ENCODE results near the gene PI3. TPM values are rescaled to one million over a fixed set of nuclear protein-coding genes. Genes with fewer than 3 reads are reported as not detected.
"Not testable (repeated sequence)": the region's sequence is repeated elsewhere in the genome, so short reads cannot be mapped to it uniquely, and the experiment has no call there.

Gene PI3
- 1 to 10 TPM in 1 of 3 donors, under 1 TPM in 1, not detected in 1; 0.88 to 5.9 TPM for total RNA-seq

- Histone ChIP-seq H3K4me1 (no peaks in the 10 kb centered on the region), H3K27me3 (no peaks in the 10 kb centered on the region), H3K4me3 (no peak within 1 kb of the TSS), H3K9me3 (no peaks in the 10 kb centered on the region), H3K36me3 (no peaks in the 10 kb centered on the region), H3K27ac (no peak within 1 kb of the TSS)
- DNase-seq (ENCODE audit: low spot score in 2 of 2), result peak; percentile 32 to 55
- TF ChIP-seq POLR2AphosphoS5 (IDR thresholded peaks at IDR 0.05) (no peak), POLR2A (IDR thresholded peaks at IDR 0.05) (no peak), CTCF (IDR thresholded peaks at IDR 0.05) (no peak)
- intact Hi-C loops (cut with DNase I; ENCODE audit: low total_unique reads), result no loop called here
Observed at GRCh38 chr20:45174434-45175364, at the start of gene PI3. Gene PI3 (plus strand): TSS chr20:45174902. CDS start chr20:45174923, 21 bp downstream.

GRCh38 chr20:45128099-45128498 lies 46.6 kb upstream of the PI3 start:
- DNase-seq (ENCODE audit: low spot score in 2 of 2), result no peak
- Histone ChIP-seq H3K27ac (no peak overlapping the region), H3K9me3 (no peaks in the 10 kb centered on the region), H3K27me3 (no peaks in the 10 kb centered on the region), H3K36me3 (no peaks in the 10 kb centered on the region), H3K4me3 (no peak overlapping the region), H3K4me1 (no peaks in the 10 kb centered on the region)
- TF ChIP-seq POLR2AphosphoS5 (IDR thresholded peaks at IDR 0.05) (no peak), CTCF (IDR thresholded peaks at IDR 0.05) (no peak), POLR2A (IDR thresholded peaks at IDR 0.05) (no peak)
- intact Hi-C loops (cut with DNase I; ENCODE audit: low total_unique reads), result no loop called here

- Histone ChIP-seq H3K36me3 (no peaks in the 10 kb centered on the region), H3K4me3 (no peak overlapping the region), H3K9me3 (no peaks in the 10 kb centered on the region), H3K4me1 (no peaks in the 10 kb centered on the region), H3K27ac (no peak overlapping the region), H3K27me3 (no peaks in the 10 kb centered on the region)
- no peak for DNase-seq (ENCODE audit: low spot score in 2 of 2)
- intact Hi-C loops (cut with DNase I; ENCODE audit: low total_unique reads), result no loop called here
- TF ChIP-seq CTCF (IDR thresholded peaks at IDR 0.05), result no peak
- no peak for TF ChIP-seq POLR2AphosphoS5 (IDR thresholded peaks at IDR 0.05)
Observed at GRCh38 chr20:45136911-45137310, 37.8 kb upstream of the PI3 start.

GRCh38 chr20:45138561-45139300 lies 36.0 kb upstream of the PI3 start:
- intact Hi-C loops (cut with DNase I; ENCODE audit: low total_unique reads), result no loop called here
- DNase-seq (ENCODE audit: low spot score in 2 of 2), result peak in 1 of 2 donors; percentile 67

GRCh38 chr20:45139733-45140375 lies 34.8 kb upstream of the PI3 start:
- H3K27ac ChIP-seq; H3K4me1 ChIP-seq; H3K4me3 ChIP-seq; intact Hi-C loops (cut with DNase I; ENCODE audit: low total_unique reads); DNase-seq (ENCODE audit: low spot score in 2 of 2); H3K9me3 ChIP-seq; H3K36me3 ChIP-seq; H3K27me3 ChIP-seq: not testable (repeated sequence)

More at GRCh38 chr20:45138561-45139300, 36.0 kb upstream of the PI3 start:
- TF ChIP-seq POLR2AphosphoS5 (IDR thresholded peaks at IDR 0.05) (no peak), CTCF (IDR thresholded peaks at IDR 0.05) (peak; percentile 17 to 67 (median 42))
- Histone ChIP-seq H3K4me1 (no peaks in the 10 kb centered on the region), H3K4me3 (no peak overlapping the region), H3K36me3 (no peaks in the 10 kb centered on the region), H3K9me3 (no peaks in the 10 kb centered on the region), H3K27me3 (no peaks in the 10 kb centered on the region), H3K27ac (no peak overlapping the region)

Data from breast epithelium (tissue), 4 donors.